Stomach (tissue), 9 donors: Measurements from ENCODE around the gene IDH2. TPM values are rescaled to one million over a fixed set of nuclear protein-coding genes. Genes with fewer than 3 reads are reported as not detected.

Experiments used
- DNase-seq, 2 donors: peaks; one replicate each; pipeline versions ENCODE4 v3.0.0 to v3.0.0-alpha.2; 2013 to 2019
- H3K27ac ChIP-seq, 5 donors: fragments of 200-600 bp in 4 of 5; sonication (generic) in 4 of 5; one replicate each; pipeline ENCODE4 v1.5.1; 2013 to 2019; ENCODE audit warnings: mild to moderate bottlenecking in 1 of 5, moderate library complexity in 1 of 5
- H3K27me3 ChIP-seq, 3 donors: fragments of 200-600 bp; sonication (generic); one replicate each; pipeline ENCODE4 v1.5.1; 2017 to 2019; ENCODE audit warnings: mixed run types in 1 of 3
- H3K36me3 ChIP-seq, 4 donors: fragments of 200-600 bp; sonication (generic); 1 replicate in 3 of 4; 2 replicates in 1 of 4; pipeline ENCODE4 v1.5.1; 2016 to 2019
- H3K4me1 ChIP-seq, 4 donors: fragments of 200-600 bp; sonication (generic); one replicate each; pipeline ENCODE4 v1.5.1; 2016 to 2019
- H3K4me3 ChIP-seq, 4 donors: fragments of 200-600 bp; sonication (generic) in 3 of 4; one replicate each; pipeline ENCODE4 v1.5.1; 2016 to 2019; ENCODE audit warnings: mild to moderate bottlenecking in 1 of 4
- H3K9me3 ChIP-seq, 4 donors: fragments of 200-600 bp; sonication (generic); one replicate each; pipeline ENCODE4 v1.5.1; 2016 to 2019
- CTCF ChIP-seq, 7 experiments: fragments of 450-650 bp in 4 of 7; fragments of 200-600 bp in 3 of 7; sonication (generic) in 3 of 7; IDR thresholded peaks; one replicate each; pipeline ENCODE4 v1.5.1; 2016 to 2019; ENCODE audit warnings: antibody characterized with exemption in 7 of 7, control low read depth in 2 of 7, mild to moderate bottlenecking in 1 of 7
- EP300 ChIP-seq: sonication (generic); formaldehyde crosslinking; IDR thresholded peaks from one replicate; pipeline ENCODE4 v1.6.1; 2017; ENCODE audit warnings: antibody characterized with exemption
- POLR2A ChIP-seq, 4 donors: fragments of 450-650 bp; IDR thresholded peaks; one replicate each; pipeline ENCODE4 v1.6.1; 2016; ENCODE audit warnings: antibody characterized with exemption in 4 of 4, control low read depth in 2 of 4, mild to moderate bottlenecking in 1 of 4, moderate library complexity in 1 of 4
- POLR2AphosphoS5 ChIP-seq, 3 donors: sonication (generic); formaldehyde crosslinking; IDR thresholded peaks; one replicate each; pipeline ENCODE4 v1.6.1; 2016; ENCODE audit warnings: antibody characterized with exemption in 3 of 3
- WGBS, 5 donors: extraction: QIAGEN DNeasy Blood & Tissue Kit in 3 of 5; methylation state at CpG; one replicate each; pipeline versions ENCODE4 v1.1.5 to v1.1.7; 2013 to 2018; 5-methylcytosine and 5-hydroxymethylcytosine counted together
- intact Hi-C: fragments of 100-400 bp; cut with DNase I; formaldehyde crosslinking; loops from one replicate; pipeline ENCODE4 v1.15.1; 2023; ENCODE audit warnings: low total_unique reads
- polyA plus RNA-seq, 3 donors: library from polyadenylated mRNA; stranded (reverse); fragments of 200-250 nt; gene quantifications; one replicate each; pipeline ENCODE4 v1.2.3, GENCODE V29; 2013
- total RNA-seq, 5 donors: library from RNA; depleted of rRNA; stranded (reverse); fragments of >200 nt; gene quantifications; one replicate each; pipeline versions ENCODE4 v1.1.0 to v1.2.3, GENCODE V29; 2014 to 2016
- donor health status: healthy with polysubstance abuse.
- donor health status: Bipolar disorder and iron deficiency.
- donor health status: healthy.

The IDH2 gene
- total and polyA plus RNA-seq, 8 donors, result 12.3 to 186 (median 117) TPM

- Histone ChIP-seq H3K27me3 (no peaks in the 10 kb centered on the region), H3K4me1 (peaks cover 10 to 39% (median 23%) of the 10 kb centered on the region in 4 donors), H3K27ac (peak overlapping the region in 1 of 5 donors; percentile 98), H3K9me3 (no peaks in the 10 kb centered on the region), H3K36me3 (no peaks in the 10 kb centered on the region), H3K4me3 (no peak overlapping the region)
- TF ChIP-seq POLR2A (IDR thresholded peaks at IDR 0.05) (no peak), EP300 (no peak), POLR2AphosphoS5 (IDR thresholded peaks at IDR 0.05) (no peak), CTCF (IDR thresholded peaks at IDR 0.05) (no peak)
- DNase-seq, result peak in 1 of 2 donors; percentile 48
- 60 to 72% (median 71%) methylated on average over 7 of the region's 7 CpGs for WGBS, 5 donors
- intact Hi-C loops, result no loop called here
Measured at GRCh38 chr15:90106522-90107117, 4.4 kb upstream of the IDH2 start.

GRCh38 chr15:90105521-90105920 is 3.3 kb upstream of the IDH2 start:
- Histone ChIP-seq H3K36me3 (no peaks in the 10 kb centered on the region), H3K27me3 (no peaks in the 10 kb centered on the region), H3K9me3 (no peaks in the 10 kb centered on the region), H3K4me3 (no peak overlapping the region), H3K27ac (peak overlapping the region in 4 of 5 donors; percentile 3 to 98 (median 96)), H3K4me1 (peaks cover 20 to 50% (median 29%) of the 10 kb centered on the region in 4 donors)
- 83 to 95% (median 90%) methylated on average over 7 of the region's 7 CpGs for WGBS, 5 donors
- TF ChIP-seq CTCF (IDR thresholded peaks at IDR 0.05) (no peak), POLR2AphosphoS5 (IDR thresholded peaks at IDR 0.05) (no peak), POLR2A (IDR thresholded peaks at IDR 0.05) (no peak), EP300 (no peak)
- intact Hi-C loops, result no loop called here
- DNase-seq, result no peak

- no peaks in the 10 kb centered on the region for H3K27me3 ChIP-seq
- no peak overlapping the region for H3K4me3 ChIP-seq
- H3K36me3 ChIP-seq, result no peaks in the 10 kb centered on the region
- WGBS, 5 donors, result 24 to 60% (median 36%) methylated on average over 3 to 4 of the region's 4 CpGs
- peaks cover 30 to 60% (median 38%) of the 10 kb centered on the region in 4 donors for H3K4me1 ChIP-seq
- peak overlapping the region; percentile 96 to 99 (median 98) for H3K27ac ChIP-seq
- H3K9me3 ChIP-seq, result no peaks in the 10 kb centered on the region
- peak; percentile 53 to 86 for DNase-seq
- intact Hi-C loops, result no loop called here
- TF ChIP-seq CTCF (IDR thresholded peaks at IDR 0.05), result peak in 1 of 7 experiments; percentile 7
- TF ChIP-seq POLR2AphosphoS5 (IDR thresholded peaks at IDR 0.05), result peak; percentile 8 to 64 (median 22)
- TF ChIP-seq EP300, result no peak
- TF ChIP-seq POLR2A (IDR thresholded peaks at IDR 0.05), result no peak
Measured at GRCh38 chr15:90104551-90104950, 2.3 kb upstream of the IDH2 start.

- WGBS, 5 donors, result 51 to 76% (median 58%) methylated on average over 5 of the region's 5 CpGs
- TF ChIP-seq EP300 (no peak), POLR2AphosphoS5 (IDR thresholded peaks at IDR 0.05) (peak in 2 of 3 donors; percentile 54 to 59), POLR2A (IDR thresholded peaks at IDR 0.05) (no peak), CTCF (IDR thresholded peaks at IDR 0.05) (no peak)
- Histone ChIP-seq H3K27me3 (no peaks in the 10 kb centered on the region), H3K27ac (peak overlapping the region; percentile 96 to 99 (median 98)), H3K4me3 (no peak overlapping the region), H3K36me3 (no peaks in the 10 kb centered on the region), H3K9me3 (no peaks in the 10 kb centered on the region), H3K4me1 (peaks cover 35 to 67% (median 46%) of the 10 kb centered on the region in 4 donors)
- intact Hi-C loops, result no loop called here
- DNase-seq, result peak; percentile 82 to 86
Measured at GRCh38 chr15:90103701-90104329, 1.5 kb upstream of the IDH2 start.
